IMR-90 (cell line): ENCODE data around the gene TLNRD1. TPM values are rescaled to one million over a fixed set of nuclear protein-coding genes. Genes with fewer than 3 reads are reported as not detected.

ENCODE experiments used
- ATAC-seq: fragments of 200-7000 bp; cut with Tn5 transposase; 2 replicates; pipeline ENCODE4 v1.9.1; 2020; ENCODE audit warnings: low read depth, mild to moderate bottlenecking, moderate library complexity
- BruUV-seq: library from RNA; stranded (reverse); fragments of 400-500 nt; replicated peaks from 2 replicates; lab custom pipeline; 2021; lab: Mats Ljungman, UMichigan
- CTCF ChIA-PET: fragments of 300-600 bp; formaldehyde crosslinking; extraction: SDS; loops from one replicate; lab custom pipeline; 2021; ENCODE audit warnings: antibody characterized with exemption; lab: Yijun Ruan, JAX
- POLR2A ChIA-PET: fragments of 300-600 bp; sonication (Branson Sonifier 250); formaldehyde crosslinking; loops from one replicate; lab custom pipeline; 2022; ENCODE audit warnings: antibody characterized with exemption; ENCODE audit not compliant: unreplicated experiment; lab: Charles Lee
- DNase-seq: peaks from one replicate; pipeline ENCODE4 v3.0.0; 2013
- H2AFZ ChIP-seq: replicated peaks from 2 replicates; pipeline ENCODE3; 2013; ENCODE audit warnings: low read length, mild to moderate bottlenecking; ENCODE audit not compliant: poor library complexity
- H2AK5ac ChIP-seq: 2 replicates; pipeline ENCODE4 v1.6.1; 2013; ENCODE audit warnings: low read depth, low read length, inconsistent platforms
- H2AK9ac ChIP-seq: replicated peaks from 2 replicates; pipeline ENCODE3; 2013; ENCODE audit warnings: mild to moderate bottlenecking, low read depth, low read length, moderate library complexity; ENCODE audit not compliant: poor library complexity
- H2BK120ac ChIP-seq: 2 replicates; pipeline ENCODE4 v1.6.1; 2013; ENCODE audit warnings: low read depth, low read length, inconsistent platforms
- H2BK15ac ChIP-seq: 3 replicates; pipeline ENCODE4 v1.6.1; 2013; ENCODE audit warnings: low read depth, low read length, inconsistent platforms
- H2BK20ac ChIP-seq: 2 replicates; pipeline ENCODE4 v1.6.1; 2013; ENCODE audit warnings: low read depth, mild to moderate bottlenecking, inconsistent platforms, low read length, moderate library complexity
- H2BK5ac ChIP-seq: 2 replicates; pipeline ENCODE4 v1.6.1; 2013; ENCODE audit warnings: mild to moderate bottlenecking, low read depth, low read length, inconsistent platforms; ENCODE audit not compliant: poor library complexity, severe bottlenecking
- H3K14ac ChIP-seq: replicated peaks from 2 replicates; pipeline ENCODE4 v1.6.1; 2013; ENCODE audit warnings: low read depth, low read length, inconsistent platforms
- H3K18ac ChIP-seq: 2 replicates; pipeline ENCODE4 v1.6.1; 2013; ENCODE audit warnings: low read depth, low read length, control low read depth
- H3K23ac ChIP-seq: 2 replicates; pipeline ENCODE4 v1.6.1; 2013; ENCODE audit warnings: low read depth, low read length, inconsistent platforms
- H3K27ac ChIP-seq: 2 replicates; pipeline ENCODE4 v1.5.1; 2013; ENCODE audit warnings: mild to moderate bottlenecking, control low read depth, low read length; ENCODE audit not compliant: insufficient read depth
- H3K27me3 ChIP-seq: 2 replicates; pipeline ENCODE4 v1.6.1; 2013; ENCODE audit warnings: low read length; ENCODE audit not compliant: control insufficient read depth, insufficient read depth
- H3K36me3 ChIP-seq: 2 replicates; pipeline ENCODE4 v1.6.1; 2013; ENCODE audit warnings: low read length, mixed read lengths; ENCODE audit not compliant: control insufficient read depth, insufficient read depth
- H3K4ac ChIP-seq: 2 replicates; pipeline ENCODE4 v1.6.1; 2013; ENCODE audit warnings: low read depth, low read length, inconsistent platforms
- H3K4me1 ChIP-seq: 2 replicates; pipeline ENCODE4 v1.6.1; 2013; ENCODE audit warnings: low read length, mixed read lengths; ENCODE audit not compliant: control insufficient read depth, insufficient read depth
- H3K4me2 ChIP-seq: 2 replicates; pipeline ENCODE4 v1.6.1; 2013; ENCODE audit warnings: low read depth, mild to moderate bottlenecking, control low read depth, low read length, moderate library complexity
- H3K4me3 ChIP-seq: 2 replicates; pipeline ENCODE4 v1.5.1; 2013; ENCODE audit warnings: low read depth, mild to moderate bottlenecking, control low read depth, low read length, moderate library complexity; ENCODE audit not compliant: insufficient read depth
- H3K56ac ChIP-seq: 2 replicates; pipeline ENCODE4 v1.6.1; 2013; ENCODE audit warnings: low read length, inconsistent platforms; ENCODE audit not compliant: insufficient read depth; ENCODE audit errors: extremely low read depth
- H3K79me1 ChIP-seq, 2 experiments: 2 replicates each; pipeline ENCODE4 v1.6.1; 2013; ENCODE audit warnings: low read length in 2 of 2, inconsistent platforms in 1 of 2, low read depth in 1 of 2
- H3K9ac ChIP-seq: 2 replicates; pipeline ENCODE4 v1.6.1; 2013; ENCODE audit warnings: low read depth, low read length, control low read depth
- H3K9me1 ChIP-seq: 2 replicates; pipeline ENCODE4 v1.6.1; 2013; ENCODE audit warnings: low read length, inconsistent platforms; ENCODE audit not compliant: insufficient read depth
- H3K9me3 ChIP-seq: 2 replicates; pipeline ENCODE4 v1.6.1; 2013; ENCODE audit warnings: low read length; ENCODE audit not compliant: control insufficient read depth, insufficient read depth
- H4K20me1 ChIP-seq: 2 replicates; pipeline ENCODE4 v1.6.1; 2013; ENCODE audit warnings: low read length, inconsistent platforms; ENCODE audit not compliant: insufficient read depth
- H4K5ac ChIP-seq: 2 replicates; pipeline ENCODE4 v1.6.1; 2013; ENCODE audit warnings: mild to moderate bottlenecking, low read depth, low read length, control low read depth
- H4K8ac ChIP-seq, 2 experiments: 2 replicates each; pipeline ENCODE4 v1.6.1; 2013; ENCODE audit warnings: low read depth in 2 of 2, low read length in 2 of 2, control low read depth in 1 of 2, inconsistent platforms in 1 of 2
- H4K91ac ChIP-seq: 2 replicates; pipeline ENCODE4 v1.6.1; 2013; ENCODE audit warnings: low read depth, low read length, inconsistent platforms; ENCODE audit not compliant: insufficient read depth
- POLR2A ChIP-seq: IDR thresholded peaks from 2 replicates; pipeline ENCODE4 v1.6.1; 2012; ENCODE audit warnings: mild to moderate bottlenecking, low read depth, low read length
- RCOR1 ChIP-seq: IDR thresholded peaks from 2 replicates; pipeline ENCODE4 v1.6.1; 2012; ENCODE audit warnings: mild to moderate bottlenecking, low read length, improper control_type of control experiment; ENCODE audit not compliant: insufficient replicate concordance
- WGBS, 2 experiments: methylation state at CpG; one replicate each; pipeline versions ENCODE4 v1.1.5 to v1.1.7; 2013; ENCODE audit warnings: missing lambda C conversion rate in 2 of 2; ENCODE audit not compliant: insufficient read length in 1 of 2; ENCODE audit errors: extremely low coverage in 2 of 2; 5-methylcytosine and 5-hydroxymethylcytosine counted together
- dilution Hi-C: fragments of 300-500 bp; cut with HindIII; formaldehyde crosslinking; loops from one replicate; pipeline ENCODE4 v1.14.3; 2018; ENCODE audit warnings: low sequenced_read_pairs; ENCODE audit not compliant: unreplicated experiment
- in situ Hi-C: fragments of 300-500 bp; cut with MboI; formaldehyde crosslinking; loops from 3 replicates; pipeline ENCODE4 v1.14.3; 2019; ENCODE audit warnings: low sequenced_read_pairs, inconsistent platforms, mixed read lengths
- intact Hi-C: fragments of 100-400 bp; cut with micrococcal nuclease; formaldehyde crosslinking; loops from 2 replicates; pipeline ENCODE4 v1.10.0; 2022
- polyA plus RNA-seq, 3 experiments: library from polyadenylated mRNA; depleted of rRNA; stranded (reverse); fragments of >200 nt; gene quantifications; 2 replicates each; pipeline ENCODE4 v1.2.3, GENCODE V29; 2012; ENCODE audit warnings: low replicate concordance in 1 of 3
- total RNA-seq: library from RNA; depleted of rRNA; stranded (reverse); fragments of >200 nt; gene quantifications from 2 replicates; pipeline ENCODE4 v1.2.3, GENCODE V29; 2012

TLNRD1 gene
- total and polyA plus RNA-seq, 2 of the 4 experiments (the other 2 are of a cell fraction), result 2.2 to 6.8 TPM

DNA sequence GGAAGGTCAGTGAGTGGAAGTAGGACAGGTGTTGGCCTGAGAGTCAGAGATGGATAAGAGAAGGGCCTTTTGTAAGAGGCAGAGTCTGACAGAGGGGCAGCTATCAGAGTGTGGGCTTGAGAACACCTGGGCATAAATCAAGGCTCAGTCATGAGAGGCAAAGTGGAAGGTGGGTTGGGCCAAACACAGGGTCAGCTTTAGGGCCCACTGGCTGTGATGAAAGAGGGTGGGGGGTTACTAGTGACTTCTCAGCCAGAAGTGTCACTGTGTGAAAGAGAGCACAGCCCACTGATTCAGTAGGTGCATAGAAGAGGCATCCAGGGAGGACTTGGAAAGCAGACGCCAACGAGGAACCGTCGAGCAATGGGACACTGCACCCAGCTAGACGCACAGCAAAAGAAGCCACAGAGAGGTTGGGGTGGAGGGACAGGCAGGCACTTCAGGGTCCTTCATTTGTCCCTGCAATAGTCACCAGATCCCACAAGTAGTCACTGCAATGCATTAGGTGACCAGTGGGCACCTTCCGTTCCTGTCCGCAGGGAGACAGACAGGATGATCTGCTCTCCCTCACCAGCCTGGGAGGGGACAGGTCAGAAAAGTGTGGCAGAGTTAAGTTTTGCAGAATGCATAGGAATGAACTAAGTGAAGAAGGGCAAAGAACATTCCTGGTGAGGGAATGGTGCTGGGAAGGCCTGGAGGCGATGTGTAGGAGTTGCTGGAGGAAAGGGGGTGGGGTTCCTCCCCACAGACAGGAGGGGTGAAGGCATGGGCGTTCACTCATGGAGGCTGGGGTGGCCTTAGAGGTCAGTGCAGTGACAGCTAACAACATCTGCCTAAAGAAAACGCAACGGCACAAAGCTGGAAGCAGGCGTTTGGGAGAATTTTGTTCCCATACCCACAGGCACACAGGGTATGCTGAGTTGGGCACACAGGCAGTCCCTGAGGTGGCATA, 47.4 kb upstream of the TLNRD1 start:
- H3K23ac ChIP-seq, result no peak overlapping the region
- H2BK15ac ChIP-seq, result no peak overlapping the region
- DNase-seq (peak; percentile 35), ATAC-seq (peak; percentile 2)
- no peak overlapping the region for H4K8ac ChIP-seq
- H3K4me3 ChIP-seq, result no peak overlapping the region
- no peak overlapping the region for H4K91ac ChIP-seq
- H3K56ac ChIP-seq, result no peak overlapping the region
- H3K14ac ChIP-seq, result no peak overlapping the region
- no peak overlapping the region for H2BK5ac ChIP-seq
- H3K4me1 ChIP-seq, result peaks cover 9% of the 10 kb centered on the region
- H3K79me1 ChIP-seq, result peaks cover 0 to 5% of the 10 kb centered on the region in 2 experiments; a peak in 1 of 4 replicates
- TF ChIP-seq POLR2A, result 0 out of 2 replicates have a peak, but pooled peaks have one; percentile 22
- TF ChIP-seq RCOR1, result no peak
- no peak overlapping the region for H3K4ac ChIP-seq
- H3K18ac ChIP-seq, result no peak overlapping the region
- no peak overlapping the region for H2BK120ac ChIP-seq
- H3K4me2 ChIP-seq, result no peak overlapping the region
- no peak overlapping the region for H4K5ac ChIP-seq
- H3K27me3 ChIP-seq, result no peaks in the 10 kb centered on the region
- H2AK5ac ChIP-seq, result no peak overlapping the region
- no peak overlapping the region for H2AFZ ChIP-seq
- 94% methylated on average over 3 of the region's 12 CpGs; no CpG with 5 or more reads in 1 of the 2 experiments for WGBS, 2 experiments
- ChIA-PET POLR2A (no interaction called here), CTCF (interaction anchor here (1.4 kb wide), 1 partner anchor 17 kb away, joined by 3 read pairs; no protein-coding TSS in a partner anchor)
- H3K36me3 ChIP-seq, result peaks cover 35% of the 10 kb centered on the region
- H3K9me3 ChIP-seq, result no peaks in the 10 kb centered on the region
- H3K9me1 ChIP-seq, result peaks cover 23% of the 10 kb centered on the region
- dilution Hi-C loops, result no loop called here
- no peak overlapping the region for H2AK9ac ChIP-seq
- BruUV-seq, result no TSS peak
- in situ Hi-C loops, result no loop called here
- peaks cover 53% of the 10 kb centered on the region for H4K20me1 ChIP-seq
- no peak overlapping the region for H3K9ac ChIP-seq
- H3K27ac ChIP-seq, result no peak overlapping the region
- intact Hi-C loops, result no loop called here
- H2BK20ac ChIP-seq, result no peak overlapping the region
